Fibroblast of skin of back (primary cell): ENCODE measurements around the gene CCL24. TPM values are rescaled to one million over a fixed set of nuclear protein-coding genes. Genes with fewer than 3 reads are reported as not detected.
A peak's percentile ranks its signal among the peaks of the same experiment; 100 is the strongest.
"Not testable (repeated sequence)": the region's sequence is repeated elsewhere in the genome, so short reads cannot be mapped to it uniquely, and the experiment has no call there.

Experiments used
- DNase-seq: peaks from one replicate; pipeline ENCODE4 v3.0.0-alpha.2; 2013
- polyA plus RNA-seq, 2 experiments: library from polyadenylated mRNA; unstranded; fragments of 120-200 nt; gene quantifications; one replicate each; pipeline ENCODE4 v1.2.1, GENCODE V29; 2013; ENCODE audit not compliant: insufficient read length in 2 of 2

The CCL24 gene, protein sequence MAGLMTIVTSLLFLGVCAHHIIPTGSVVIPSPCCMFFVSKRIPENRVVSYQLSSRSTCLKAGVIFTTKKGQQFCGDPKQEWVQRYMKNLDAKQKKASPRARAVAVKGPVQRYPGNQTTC
- not detected for polyA plus RNA-seq (2013, experiment 1 of 2; ENCODE audit: insufficient read length)
- not detected for polyA plus RNA-seq (2013, experiment 2 of 2; ENCODE audit: insufficient read length)

DNA sequence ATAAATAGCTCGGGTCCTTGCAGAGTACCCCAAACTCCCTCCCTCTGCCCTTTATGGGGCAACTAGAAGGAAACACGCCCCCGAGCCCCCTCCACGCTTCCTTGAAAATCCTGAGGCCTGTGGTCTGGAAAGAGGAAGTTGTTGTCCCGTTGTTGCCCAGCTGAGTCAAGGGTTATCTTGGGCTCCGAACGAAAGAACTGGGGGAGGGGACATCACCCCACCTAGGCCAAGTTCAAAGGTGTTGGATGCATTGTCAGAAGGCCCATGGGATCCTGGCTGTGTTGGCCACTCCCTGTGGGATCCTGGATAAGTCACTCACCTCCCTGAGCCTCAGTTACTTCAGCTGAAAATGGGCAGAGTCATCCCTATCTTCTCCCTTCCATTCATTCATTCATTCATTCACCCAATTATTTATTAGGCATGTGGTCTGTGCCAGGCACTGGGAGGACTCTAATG, at the start of gene CCL24:
Gene CCL24 (minus strand): TSS at position 26 of the 456 bp plus-strand sequence. CDS start 91 bp downstream, outside the sequence.
- no peak for DNase-seq

DNA sequence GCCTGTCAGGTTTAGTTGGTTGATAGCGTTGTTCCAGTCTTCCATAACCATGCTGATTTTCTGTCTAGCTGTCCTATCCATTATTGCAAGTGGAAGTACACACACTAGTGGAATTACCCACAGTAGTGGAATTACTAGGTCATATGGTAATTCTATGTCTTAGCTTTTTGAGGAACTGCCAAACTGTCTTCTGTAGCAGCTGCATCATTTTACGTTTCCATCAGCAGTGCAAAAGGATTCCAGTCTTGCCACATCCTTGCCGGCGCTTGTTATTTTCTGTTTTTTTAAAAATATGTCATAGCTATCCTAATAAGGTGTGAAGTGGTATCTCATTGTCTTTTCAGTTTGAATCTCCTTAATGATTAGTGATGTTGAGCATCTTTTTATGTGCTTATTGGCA, 48.0 kb upstream of the CCL24 start:
- DNase-seq: no peak

DNA sequence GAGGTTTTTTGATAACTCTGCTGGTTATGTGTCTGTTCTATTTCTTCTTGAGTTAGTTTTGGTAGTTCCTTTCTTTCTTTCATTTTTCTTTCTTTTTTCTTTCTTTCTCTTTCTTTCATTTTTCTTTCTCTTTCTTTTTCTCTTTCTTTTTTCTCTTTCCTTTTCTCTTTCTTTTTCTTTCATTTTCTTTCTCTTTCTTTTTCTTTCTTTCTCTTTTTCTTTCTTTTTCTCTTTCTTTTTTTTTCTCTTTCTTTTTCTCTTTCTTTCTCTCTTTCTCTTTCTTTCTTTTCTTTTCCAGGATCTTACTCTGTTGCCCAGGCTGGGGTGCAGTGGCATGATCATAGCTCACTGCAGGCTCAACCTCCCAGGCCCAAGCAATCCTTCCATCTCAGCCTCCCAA, 44.8 kb upstream of the CCL24 start:
- DNase-seq: no peak

DNA sequence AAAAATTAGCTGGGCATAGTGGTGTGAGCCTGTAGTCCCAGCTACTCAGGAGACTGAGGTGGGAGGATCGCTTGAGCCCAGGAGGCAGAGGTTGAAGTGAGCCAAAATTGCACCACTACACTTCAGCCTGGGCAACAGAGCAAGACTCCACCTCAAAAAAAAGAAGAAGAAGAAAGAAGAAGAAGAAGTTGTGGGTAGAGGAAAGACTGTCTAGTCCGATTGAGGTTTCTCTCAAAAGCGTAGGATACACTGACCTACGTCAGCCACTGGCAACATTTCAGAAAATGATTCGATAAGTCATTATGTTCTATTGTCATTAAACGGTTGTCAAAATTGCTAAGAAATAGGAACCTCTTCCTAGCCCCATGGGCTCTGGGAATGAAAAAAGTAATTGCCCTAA, 42.9 kb upstream of the CCL24 start:
- no peak for DNase-seq

DNA sequence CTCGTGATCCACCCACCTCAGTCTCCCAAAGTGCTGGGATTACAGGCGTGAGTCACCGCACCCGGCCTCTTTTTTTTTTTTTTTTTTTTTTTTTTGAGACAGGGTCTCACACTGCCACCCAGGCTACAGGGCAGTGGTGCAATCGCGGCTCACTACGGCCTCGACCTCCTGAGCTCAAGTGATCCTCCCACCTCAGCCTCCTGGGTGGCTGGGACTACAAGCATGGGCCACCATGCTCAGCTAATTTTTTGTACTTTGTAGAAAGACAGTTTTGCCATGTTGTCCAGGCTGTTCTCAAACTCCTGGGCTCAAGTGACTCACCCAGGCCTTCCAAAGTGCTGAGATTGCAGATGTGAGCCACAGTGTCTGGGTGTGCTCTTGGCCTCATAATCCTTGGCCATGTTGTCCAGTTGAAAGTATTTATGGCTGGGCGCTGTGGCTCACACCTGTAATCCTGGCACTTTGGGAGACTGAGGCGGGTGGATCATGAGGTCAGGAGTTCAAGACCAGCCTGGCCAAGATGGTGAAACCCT, 41.3 kb upstream of the CCL24 start:
- not testable (repeated sequence) for DNase-seq

DNA sequence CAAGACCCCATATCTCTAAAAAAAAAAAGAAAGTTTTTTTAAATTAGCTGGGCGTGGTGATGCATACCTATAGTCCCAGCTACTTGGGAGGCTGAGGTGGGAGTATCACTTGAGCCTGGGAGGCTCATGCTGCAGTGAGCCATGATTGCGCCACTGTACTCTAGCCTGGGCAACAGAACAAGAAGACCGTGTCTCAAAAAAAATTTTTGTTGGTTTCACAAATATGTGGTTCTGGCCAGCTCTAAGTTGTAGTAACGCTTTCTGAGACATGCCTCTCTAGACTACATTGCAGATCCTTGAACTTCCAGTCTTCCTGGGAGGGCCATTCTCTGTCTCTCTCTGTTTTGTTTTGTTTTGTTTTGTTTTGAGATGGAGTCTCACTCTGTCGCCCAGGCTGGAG, 40.6 kb upstream of the CCL24 start:
- no peak for DNase-seq

DNA sequence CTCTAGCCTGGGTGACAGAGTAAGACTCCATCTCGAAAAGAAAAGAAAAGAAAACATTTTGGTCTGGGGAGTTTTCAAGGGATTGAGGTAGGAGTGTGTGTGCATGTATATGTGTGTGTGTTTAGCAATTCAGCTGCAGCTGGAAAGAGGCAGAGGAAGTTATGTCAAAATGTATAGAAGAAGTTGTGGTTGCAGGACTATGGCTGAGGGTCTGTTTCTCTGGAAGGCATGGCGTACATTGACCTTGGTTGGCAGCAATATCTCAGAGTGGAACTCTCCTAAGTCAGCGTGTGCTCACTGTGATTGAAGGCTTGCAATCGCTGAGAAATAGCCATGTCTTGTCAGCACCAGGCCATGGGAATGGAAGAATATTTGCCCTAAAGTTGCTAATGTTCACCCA, 36.6 kb upstream of the CCL24 start:
- no peak for DNase-seq

DNA sequence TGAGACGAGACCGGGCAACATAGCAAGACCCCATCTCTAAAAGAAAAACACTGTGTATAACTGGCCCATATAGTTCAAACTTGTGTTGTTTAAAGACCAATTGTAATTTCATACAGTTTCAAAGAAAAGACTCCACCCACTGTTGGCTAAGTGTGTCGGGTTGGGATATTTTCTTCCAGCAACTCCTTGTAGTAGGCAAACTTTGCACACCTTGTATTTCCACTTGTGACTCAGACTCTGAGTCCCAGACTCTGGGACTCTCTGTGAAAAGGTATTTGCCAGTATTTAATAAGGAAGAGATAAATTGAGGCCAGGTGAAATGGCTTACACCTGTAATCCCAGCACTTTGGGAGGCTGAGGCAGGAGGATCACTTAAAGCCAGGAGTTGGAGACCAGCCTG, 36.0 kb upstream of the CCL24 start:
- no peak for DNase-seq

DNA sequence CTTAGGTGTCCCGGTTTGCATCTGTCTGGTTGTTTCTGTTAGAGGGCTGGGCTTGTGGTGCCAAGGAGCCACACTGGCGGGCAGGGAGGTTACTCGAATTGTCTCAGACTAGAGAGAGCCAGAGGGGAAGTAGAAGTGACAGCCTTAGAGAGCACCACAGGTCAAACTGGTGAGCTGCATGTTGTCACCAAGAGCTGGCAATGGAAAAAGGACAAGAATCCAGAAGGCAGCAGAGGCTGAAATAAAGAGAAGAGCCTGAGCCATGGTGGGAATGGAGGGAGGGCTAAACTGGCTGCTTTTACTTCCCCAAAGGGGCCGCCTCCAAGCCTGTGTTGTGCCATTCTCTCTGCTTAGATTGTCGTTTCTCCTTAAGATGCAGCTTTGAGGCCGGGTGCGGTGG, 34.1 kb upstream of the CCL24 start:
- no peak for DNase-seq

DNA sequence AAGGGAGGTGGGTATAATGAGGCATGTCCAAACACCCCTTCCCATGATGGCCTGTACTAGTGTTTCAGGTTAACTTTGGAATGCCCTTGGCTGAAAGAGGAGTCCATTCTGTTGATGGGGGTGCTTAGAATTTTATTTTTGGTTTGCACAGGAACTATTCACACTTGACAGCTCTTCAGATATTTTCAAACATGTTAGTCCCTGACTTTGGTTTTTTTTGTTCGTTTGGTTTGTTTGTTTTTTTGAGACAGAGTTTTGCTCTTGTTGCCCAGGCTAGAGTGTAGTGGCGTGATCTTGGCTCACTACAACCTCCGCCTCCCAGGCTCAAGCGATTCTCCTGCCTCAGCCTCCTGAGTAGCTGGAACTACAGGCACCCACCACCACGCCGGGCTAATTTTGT, 31.5 kb upstream of the CCL24 start:
- DNase-seq: not testable (repeated sequence)

DNA sequence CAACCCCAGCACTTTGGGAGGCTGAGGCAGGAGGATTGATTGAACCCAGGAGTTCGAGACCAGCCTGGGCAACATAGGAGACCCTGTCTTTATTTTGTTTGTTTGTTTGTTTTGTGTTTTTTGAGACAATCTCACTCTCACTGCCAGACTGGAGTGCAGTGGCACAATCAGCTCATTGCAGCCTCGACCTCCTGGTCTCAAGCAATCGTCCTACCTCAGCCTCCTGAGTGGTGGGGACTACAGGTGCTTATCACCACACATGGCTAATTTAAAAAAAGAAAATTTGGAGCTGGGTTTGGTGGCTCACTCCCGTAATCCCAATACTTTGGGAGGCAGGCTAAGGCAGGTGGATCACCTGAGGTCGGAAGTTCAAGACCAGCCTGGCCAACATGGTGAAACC, 30.6 kb upstream of the CCL24 start:
- no peak for DNase-seq

DNA sequence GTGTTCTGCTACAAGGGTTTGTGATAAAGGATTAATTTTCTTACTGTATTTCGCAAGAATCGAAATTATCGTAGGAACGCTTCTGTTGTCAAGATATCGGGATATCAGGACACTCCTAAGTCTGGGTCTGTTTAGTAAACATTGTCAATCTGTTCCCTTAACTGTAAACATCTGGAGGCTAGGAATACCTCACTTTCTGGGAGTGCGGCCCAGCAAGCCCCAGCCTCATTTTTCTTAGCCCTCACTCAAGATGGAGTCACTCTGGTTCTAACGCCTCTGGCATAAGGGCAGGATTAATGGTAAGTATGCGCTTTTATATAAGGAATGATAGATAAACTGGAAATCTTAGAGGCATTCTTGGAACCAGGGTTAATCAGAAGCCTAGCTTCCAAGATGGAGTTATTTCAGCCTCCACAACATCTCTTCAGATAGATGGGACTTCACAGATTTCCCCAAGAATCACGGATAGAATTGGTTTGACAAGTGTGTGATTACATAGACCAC, 30.1 kb upstream of the CCL24 start:
- no peak for DNase-seq

DNA sequence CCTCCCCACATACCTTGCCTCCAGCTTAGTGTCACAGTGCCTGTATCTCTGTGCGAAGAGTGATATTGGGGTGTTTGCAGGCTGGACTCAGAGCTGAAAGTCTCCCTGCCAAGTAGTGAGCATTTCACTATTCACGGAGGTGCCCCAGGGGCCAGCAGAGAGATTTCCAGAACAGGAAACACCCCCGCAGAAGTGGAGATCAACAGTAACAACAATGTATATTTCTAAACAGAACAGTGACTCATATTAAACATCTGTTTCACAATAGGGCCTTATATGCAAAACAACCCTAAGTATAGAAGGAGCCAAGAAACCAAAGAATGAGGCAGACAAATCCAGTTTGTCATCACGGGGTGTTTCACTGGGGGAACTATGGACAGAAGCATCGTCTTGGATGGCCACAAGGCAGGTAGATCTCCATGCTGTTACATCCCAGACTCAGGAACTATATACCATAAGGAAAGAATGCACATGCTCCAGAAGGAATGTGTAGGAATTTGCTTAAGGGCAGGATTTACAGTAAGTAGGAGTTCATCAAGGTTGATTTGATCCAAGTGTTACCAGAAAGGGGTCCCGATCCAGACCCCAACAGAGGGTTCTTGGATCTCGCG, 29.3 kb upstream of the CCL24 start:
- peak; percentile 64 for DNase-seq

DNA sequence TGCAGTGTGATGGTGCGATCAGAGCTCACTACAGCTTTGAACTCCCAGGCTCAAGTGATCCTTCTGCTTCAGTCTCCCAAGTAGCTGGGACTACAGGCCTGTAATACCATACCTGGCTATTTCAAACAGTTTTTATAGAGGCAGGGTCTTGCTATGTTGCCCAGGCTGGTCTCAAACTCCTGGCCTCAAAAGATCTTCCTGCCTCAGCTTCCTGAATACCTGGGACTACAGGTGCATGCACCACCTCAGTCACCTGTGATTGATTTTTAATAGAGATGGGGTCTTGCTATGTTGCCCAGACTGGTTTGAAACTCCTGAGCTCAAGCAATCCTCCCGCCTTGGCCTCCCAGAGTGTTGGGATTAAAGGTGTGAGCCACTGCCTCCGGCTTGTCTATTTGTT, 26.4 kb upstream of the CCL24 start:
- DNase-seq: no peak

DNA sequence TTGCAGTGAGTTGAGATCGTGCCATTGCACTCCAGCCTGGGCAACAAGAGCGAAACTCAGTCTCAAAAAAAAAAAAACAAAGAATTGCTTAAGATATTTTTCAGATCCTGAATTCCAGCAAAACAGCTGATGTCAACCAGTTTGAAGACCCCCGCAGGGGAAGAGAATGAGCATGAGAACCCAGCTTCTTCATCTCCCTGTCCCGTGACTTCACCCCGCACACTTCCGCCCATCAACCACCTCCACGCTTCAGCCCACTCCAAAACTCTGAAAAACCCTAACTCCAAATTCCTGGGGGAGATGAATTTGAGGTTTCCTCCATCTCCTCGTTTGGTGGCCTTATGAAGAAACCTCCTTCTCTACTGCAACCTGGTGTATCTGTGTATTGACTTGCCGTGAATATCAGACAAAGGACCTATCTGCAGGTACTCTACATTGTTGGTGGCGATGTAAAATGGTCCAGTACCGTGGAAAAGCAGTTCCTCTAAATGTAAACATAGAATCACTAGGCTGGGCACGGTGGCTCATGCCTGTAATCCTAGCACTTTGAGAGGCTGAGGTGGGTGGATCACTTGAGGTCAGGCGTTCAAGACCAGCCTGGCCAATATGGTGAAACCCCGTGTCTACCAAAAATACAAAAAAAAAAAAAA, 24.8 kb upstream of the CCL24 start:
- DNase-seq: not testable (repeated sequence)

DNA sequence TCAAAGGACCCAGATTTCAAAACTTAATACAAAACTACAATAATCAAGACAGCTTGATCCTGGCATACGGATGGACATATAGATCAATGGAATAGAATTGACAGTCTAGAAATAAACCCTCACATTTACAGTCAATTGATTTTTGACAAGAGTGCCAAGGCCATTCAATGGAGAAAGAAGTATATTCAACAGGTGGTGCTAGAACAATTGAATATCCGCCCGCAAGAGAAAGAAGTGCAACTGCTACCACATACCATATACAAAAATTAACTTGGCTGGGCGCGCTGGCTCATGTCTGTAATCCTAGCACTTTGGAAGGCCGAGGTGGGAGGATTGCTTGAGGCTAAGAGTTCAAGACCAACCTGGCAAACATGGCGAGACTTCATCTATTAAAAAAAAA, 23.2 kb upstream of the CCL24 start:
- DNase-seq: no peak

DNA sequence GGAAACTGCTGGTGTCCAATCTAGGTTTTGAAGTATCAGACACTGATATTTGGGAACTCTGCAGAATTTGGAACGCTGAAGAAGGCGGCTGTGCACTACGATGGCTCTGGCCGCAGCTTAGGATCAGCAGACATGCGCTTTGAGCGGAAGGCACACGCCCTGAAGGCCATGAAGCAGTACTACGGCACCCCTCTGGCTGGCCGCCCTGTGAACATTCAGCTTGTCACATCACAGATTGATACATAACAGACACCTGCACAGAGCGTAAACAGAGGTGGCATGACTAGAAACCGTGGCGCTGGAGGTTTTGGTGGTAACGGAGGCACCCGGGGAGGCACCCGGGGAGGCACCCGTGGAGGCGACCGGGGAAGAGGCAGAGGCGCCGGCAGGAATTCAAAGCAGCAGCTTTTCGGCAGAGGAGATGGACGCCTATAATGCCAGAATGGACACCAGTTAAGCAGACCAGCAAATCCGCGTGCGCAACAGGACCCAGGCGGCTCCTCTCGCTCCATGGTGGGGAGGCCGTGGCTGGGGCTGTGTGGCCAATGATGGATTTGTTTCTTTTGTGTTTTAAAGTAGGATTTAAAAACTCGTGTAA, 22.2 kb upstream of the CCL24 start:
- no peak for DNase-seq

DNA sequence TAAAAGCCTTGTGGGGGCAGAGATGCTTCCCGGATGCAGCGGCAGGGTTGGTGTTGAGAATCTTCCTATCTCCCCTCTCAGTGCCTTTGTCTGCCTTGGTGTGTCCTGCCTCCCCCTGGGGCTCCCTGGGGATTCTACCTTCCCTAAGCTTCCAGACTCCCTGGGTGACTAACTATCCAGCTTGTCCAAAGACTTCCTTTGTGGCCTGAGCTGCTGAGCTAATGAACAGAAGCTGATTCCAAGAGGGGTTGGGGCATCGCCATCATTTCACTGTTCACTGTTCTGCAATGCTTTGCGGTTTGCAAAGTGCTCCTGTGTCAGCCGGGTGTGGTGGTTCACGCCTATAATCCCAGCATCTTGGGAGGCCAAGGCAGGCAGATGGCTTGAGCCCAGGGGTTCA, 20.1 kb upstream of the CCL24 start:
- DNase-seq: peak; percentile 18

DNA sequence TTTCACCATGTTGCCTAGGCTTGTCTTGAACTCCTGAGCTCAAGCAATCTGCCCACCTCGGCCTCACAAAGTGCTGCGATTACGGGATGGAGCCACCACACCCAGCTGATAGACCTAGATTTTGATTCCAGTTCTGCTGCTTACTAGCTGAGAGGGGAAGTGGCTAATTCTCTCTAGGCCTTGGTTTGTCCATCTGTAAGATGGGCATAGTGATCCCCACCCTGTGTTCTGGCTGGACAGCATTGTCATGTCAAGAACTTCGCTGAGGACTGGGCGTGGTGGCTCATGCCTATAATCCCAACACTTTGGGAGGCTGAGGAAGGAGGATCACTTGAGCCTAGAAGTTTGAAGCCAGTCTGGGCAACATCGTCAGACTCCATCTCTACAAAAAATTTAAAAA, 17.4 kb upstream of the CCL24 start:
- DNase-seq: no peak

DNA sequence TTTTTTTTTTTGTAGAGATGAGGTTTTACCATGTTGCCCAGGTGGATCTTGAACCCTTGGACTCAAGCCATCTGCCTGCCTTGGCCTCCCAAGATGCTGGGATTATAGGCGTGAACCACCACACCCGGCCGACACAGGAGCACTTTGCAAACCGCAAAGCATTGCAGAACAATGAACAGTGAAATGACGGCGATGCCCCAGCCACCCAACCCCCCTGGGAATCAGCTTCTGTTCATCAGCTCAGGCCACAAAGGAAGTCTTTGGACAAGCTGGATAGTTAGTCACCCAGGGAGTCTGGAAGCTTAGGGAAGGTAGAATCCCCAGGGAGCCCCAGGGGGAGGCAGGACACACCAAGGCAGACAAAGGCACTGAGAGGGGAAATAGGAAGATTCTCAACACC, 16.1 kb upstream of the CCL24 start:
- DNase-seq: peak; percentile 72

DNA sequence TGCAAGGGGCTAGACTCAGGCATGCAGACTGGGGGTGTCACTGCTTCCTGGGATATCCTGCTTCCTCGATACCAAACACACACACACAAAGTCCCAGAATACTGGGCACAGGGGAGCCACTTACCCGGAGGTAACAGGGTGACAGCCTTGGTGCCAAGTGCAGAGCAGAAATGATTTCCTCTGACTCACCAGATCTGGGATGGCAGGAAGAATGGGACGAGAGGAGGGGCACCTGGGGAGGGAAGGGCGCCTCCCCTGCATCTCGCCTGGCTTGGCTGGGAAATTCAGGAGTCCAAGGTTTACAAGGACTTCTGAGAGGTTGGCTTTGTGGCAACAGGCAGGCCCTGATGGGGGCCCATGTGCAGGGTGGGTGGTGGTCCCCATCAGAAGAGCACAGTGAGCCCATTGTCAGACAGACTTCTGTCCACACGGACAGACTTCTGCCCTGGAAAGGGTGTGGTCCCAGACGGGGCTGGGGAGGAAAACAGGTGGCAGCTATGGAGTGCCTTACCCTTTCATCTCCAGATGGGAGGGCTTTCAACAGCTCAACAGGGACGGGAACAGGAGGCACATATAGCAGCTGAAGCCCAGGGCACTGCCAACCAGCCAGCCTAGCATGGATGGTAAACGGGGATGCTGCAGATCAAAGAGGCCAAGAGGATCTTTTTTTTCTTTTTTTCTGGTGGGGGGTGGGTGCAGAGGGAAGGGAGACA, 9.7 kb upstream of the CCL24 start:
- DNase-seq: no peak

DNA sequence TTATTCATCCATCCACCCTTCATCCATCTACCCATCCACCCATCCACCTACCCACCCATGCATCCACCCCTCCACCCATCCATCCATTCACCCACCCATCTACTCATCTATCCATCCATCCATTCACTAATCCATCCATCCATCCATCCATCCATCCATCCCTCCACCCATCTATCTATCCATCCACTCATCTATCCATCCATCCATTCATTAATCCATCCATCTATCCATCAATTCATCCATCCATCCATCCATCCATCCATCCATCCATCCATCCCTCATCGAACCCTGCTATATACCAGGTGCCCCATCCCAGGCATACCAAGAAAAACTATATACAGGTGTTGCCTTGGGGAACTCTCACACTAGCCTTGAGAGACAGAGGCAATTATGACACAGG, 7.1 kb upstream of the CCL24 start:
- no peak for DNase-seq

DNA sequence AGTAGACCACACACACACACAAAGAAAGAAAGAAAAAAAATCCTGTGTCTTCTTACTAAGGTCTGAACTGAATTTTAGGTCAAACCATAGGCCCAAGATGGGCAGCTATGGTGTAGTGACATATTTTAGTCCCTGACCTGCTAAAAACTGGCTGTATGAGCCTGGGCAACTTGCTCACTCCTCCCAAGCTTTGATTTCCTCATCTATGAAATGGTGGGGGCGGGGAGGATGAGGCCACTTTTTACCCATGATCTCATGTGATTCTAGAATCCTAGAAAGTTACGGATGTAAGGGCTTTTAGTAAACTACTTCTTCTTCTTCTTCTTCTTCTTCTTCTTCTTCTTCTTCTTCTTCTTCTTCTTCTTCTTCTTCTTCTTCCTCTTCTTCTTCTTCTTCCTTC, 6.1 kb upstream of the CCL24 start:
- DNase-seq: no peak
